Loucy (cell line): ENCODE data around the gene BPHL.

ENCODE experiments used
- EZH2phosphoT487 ChIP-seq: fragments of 200-600 bp; IDR thresholded peaks from 2 replicates; pipeline ENCODE4 v1.6.1; 2018; ENCODE audit warnings: antibody characterized with exemption, mild to moderate bottlenecking, moderate library complexity, borderline replicate concordance
- TF ChIP-seq, protein P1 (sequence below): fragments of 200-600 bp; sonication (generic); conservative IDR thresholded peaks from 2 replicates; pipeline ENCODE4 v1.5.1; 2014; ENCODE audit warnings: mild to moderate bottlenecking, antibody characterized with exemption, low read length

- TF ChIP-seq, protein P1, sequence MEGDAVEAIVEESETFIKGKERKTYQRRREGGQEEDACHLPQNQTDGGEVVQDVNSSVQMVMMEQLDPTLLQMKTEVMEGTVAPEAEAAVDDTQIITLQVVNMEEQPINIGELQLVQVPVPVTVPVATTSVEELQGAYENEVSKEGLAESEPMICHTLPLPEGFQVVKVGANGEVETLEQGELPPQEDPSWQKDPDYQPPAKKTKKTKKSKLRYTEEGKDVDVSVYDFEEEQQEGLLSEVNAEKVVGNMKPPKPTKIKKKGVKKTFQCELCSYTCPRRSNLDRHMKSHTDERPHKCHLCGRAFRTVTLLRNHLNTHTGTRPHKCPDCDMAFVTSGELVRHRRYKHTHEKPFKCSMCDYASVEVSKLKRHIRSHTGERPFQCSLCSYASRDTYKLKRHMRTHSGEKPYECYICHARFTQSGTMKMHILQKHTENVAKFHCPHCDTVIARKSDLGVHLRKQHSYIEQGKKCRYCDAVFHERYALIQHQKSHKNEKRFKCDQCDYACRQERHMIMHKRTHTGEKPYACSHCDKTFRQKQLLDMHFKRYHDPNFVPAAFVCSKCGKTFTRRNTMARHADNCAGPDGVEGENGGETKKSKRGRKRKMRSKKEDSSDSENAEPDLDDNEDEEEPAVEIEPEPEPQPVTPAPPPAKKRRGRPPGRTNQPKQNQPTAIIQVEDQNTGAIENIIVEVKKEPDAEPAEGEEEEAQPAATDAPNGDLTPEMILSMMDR: no peak
- TF ChIP-seq EZH2phosphoT487: no peak
Measured at GRCh38 chr6:3073382-3073781, 45.1 kb upstream of the BPHL start.
